DMS79 (cell line): Measurements from ENCODE around the gene CDH23.

Source experiments
- DNase-seq: peaks from one replicate; lab custom pipeline; 2025; lab: John Stamatoyannopoulos, UW

The CDH23 gene

GRCh38 chr10:71692598-71693306 is 296.0 kb downstream of the CDH23 start:
- DNase-seq = no peak

GRCh38 chr10:71693377-71693776 is 296.7 kb downstream of the CDH23 start:
- no peak for DNase-seq

DNA sequence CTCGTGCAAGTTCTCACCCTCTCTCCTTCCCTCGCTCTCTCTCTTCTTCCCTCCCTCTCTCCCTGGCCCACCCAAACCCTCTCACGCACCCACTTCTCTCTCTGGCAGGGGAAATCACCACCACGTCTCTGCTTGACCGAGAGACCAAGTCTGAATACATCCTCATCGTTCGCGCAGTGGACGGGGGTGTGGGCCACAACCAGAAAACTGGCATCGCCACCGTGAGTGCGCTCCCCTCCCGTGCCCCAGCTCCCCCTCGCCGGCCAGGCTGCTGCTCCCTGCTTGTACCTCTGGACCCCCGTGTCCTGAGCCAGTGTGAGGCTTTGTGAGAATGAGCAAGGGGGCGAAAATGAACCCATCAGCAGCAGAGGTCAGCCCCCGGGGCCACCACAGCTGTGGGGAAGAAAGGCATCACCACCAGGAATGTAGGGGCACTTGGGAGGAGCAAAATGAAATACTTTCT is 297.4 kb downstream of the CDH23 start:
- DNase-seq = no peak

- DNase-seq = no peak
Observed at GRCh38 chr10:71694567-71694968, 297.8 kb downstream of the CDH23 start.

DNA sequence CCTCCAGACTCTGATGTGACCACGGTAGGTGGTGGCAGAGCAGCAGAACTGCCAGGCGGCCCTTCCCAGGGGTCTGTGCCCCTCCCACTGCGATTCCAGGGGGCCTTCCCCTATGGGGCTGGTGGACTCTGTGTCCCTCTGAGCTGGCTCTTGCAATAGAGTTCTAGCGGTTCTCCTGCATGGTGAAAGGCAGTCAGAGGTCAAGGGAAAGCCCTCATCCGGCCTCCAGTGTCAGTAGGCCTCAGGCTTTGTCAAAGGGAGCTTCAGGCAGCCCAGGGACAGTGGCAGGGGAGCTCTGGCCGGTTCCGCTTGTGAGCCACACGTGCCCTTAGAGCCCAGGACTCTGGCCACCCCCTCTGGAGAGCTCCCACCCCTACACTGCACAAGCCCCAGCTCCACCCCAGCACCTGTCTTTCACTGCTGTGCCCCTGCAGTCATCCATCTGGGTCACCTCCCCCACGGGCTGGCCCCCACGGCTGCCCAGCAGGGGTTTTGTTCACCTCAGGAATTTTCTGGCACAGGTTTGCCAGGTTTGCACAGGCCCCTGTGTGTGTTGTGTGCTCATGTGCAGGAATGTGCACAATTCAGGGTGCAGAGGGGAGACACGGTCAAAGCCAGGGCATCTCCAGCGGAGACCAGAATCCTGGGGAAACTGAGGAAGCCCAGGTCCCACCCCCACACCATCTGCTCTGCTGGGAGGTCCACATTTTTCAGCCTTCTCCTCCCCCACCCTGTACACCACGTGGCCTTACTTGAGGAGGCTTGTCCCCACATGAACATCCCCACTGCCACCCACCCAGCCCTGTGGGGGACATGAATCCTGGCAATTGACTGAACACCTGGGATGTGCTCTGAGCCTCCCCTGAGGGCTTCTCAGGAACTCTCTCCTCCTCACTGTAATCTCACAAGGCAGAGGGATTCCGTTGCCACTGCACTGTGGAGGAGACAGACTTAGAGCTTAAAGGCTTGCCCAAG is 299.1 kb downstream of the CDH23 start:
- DNase-seq = no peak

DNA sequence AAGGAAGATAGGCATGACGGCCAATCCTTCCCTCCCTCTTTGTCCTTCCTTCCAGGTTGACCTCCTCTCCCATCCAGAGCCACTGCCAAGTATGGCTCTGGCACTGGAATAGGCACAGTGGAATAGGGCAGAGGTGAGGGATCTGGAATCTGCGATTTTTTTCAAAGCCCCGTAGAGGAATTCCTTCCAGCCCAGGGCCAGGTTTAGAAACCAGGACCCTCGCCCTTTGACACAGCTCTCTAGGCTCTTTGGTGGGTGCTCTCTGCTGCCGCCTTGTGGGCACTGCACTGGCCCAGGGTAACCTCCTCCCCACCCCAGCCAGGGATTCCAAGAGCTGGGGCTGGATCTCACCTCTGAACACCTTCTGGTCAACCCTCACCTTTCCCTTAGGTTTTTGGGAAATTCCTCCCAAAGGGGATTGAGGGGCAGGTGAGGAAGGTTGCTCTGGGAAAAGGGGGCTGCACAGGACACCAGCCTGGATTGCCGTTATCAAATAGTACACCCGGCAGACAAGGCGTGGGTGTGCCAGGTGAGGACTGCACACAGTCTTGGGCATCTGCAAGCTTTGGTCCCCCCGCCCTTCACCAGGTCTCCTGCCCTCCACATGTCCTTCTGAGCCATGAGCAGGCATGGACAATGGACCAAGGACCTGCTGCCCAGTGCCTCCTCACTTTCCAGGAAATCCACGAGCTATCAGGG is 300.1 kb downstream of the CDH23 start:
- no peak for DNase-seq

- DNase-seq = no peak
Observed at GRCh38 chr10:71697938-71698709, 301.4 kb downstream of the CDH23 start.

GRCh38 chr10:71698737-71699136 is 302.0 kb downstream of the CDH23 start:
- no peak for DNase-seq

DNA sequence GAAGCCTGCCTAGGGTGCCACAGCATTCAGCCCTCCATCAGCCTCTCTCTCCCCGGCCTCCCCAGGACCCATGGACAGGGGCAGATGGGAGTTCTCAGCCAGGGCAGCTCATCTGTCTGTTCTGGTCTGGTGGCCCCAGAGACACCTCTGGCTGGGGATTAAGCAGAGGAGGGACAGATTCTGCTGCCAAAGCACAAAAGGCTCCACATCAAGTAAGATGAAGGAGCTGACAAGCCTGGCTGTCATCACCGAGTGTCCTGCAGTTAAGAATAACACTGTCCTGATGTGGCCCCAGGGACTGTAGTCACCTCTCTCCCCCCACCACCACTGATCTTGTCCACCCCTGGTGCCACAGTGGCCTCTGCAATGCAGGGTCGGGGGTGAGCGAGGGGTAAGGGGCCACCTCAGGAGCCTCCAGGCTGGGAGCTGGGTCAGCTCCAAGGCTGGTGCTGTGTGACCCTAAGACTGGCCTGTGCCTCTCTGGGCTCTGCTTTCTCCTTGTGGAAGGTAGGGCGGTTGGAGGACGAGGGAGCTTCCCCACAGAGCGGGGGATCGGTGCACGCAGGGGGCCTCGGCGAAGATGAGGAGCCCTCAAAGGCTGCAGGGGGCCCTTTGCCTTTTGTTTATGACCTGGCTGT is 304.1 kb downstream of the CDH23 start:
- no peak for DNase-seq

- no peak for DNase-seq
Observed at GRCh38 chr10:71701496-71702132, 304.9 kb downstream of the CDH23 start.

GRCh38 chr10:71703577-71703976 is 306.9 kb downstream of the CDH23 start:
- DNase-seq = no peak

DNA sequence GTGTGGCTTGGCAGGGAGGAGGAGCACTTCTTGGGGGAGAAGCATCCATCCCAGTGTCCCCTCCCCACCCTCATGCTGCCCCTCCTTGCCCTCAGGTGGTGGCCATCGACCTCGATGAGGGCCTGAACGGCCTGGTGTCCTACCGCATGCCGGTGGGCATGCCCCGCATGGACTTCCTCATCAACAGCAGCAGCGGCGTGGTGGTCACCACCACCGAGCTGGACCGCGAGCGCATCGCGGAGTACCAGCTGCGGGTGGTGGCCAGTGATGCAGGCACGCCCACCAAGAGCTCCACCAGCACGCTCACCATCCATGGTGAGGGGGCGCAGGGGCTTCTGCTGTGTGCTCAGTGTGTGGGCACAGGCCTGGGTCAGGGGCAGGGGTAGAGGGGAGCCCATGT is 308.1 kb downstream of the CDH23 start:
- no peak for DNase-seq

DNA sequence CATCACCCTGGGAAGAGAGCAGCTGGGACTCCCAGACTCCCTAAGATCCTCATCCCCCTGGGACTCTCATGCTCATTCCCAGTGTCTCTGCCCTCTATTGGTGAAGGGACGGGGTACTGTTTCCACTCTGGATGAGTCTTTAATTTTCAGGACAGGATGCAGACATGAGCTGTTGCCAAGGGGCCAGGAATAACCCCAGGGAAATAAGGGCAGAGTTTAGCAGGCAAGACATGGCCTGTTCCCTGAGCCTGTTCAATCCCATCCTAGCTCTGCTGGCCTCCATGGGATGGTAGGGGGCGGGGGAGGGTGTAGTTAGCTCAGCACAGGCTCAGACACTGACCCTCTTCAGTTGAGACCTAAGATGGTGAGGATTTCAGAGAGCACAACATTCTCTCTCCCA is 308.9 kb downstream of the CDH23 start:
- DNase-seq = no peak

- DNase-seq = no peak
Observed at GRCh38 chr10:71706216-71707121, 309.7 kb downstream of the CDH23 start.

- DNase-seq = no peak
Observed at GRCh38 chr10:71707240-71707789, 310.6 kb downstream of the CDH23 start.

- no peak for DNase-seq
Observed at GRCh38 chr10:71708301-71708703, 311.6 kb downstream of the CDH23 start.

DNA sequence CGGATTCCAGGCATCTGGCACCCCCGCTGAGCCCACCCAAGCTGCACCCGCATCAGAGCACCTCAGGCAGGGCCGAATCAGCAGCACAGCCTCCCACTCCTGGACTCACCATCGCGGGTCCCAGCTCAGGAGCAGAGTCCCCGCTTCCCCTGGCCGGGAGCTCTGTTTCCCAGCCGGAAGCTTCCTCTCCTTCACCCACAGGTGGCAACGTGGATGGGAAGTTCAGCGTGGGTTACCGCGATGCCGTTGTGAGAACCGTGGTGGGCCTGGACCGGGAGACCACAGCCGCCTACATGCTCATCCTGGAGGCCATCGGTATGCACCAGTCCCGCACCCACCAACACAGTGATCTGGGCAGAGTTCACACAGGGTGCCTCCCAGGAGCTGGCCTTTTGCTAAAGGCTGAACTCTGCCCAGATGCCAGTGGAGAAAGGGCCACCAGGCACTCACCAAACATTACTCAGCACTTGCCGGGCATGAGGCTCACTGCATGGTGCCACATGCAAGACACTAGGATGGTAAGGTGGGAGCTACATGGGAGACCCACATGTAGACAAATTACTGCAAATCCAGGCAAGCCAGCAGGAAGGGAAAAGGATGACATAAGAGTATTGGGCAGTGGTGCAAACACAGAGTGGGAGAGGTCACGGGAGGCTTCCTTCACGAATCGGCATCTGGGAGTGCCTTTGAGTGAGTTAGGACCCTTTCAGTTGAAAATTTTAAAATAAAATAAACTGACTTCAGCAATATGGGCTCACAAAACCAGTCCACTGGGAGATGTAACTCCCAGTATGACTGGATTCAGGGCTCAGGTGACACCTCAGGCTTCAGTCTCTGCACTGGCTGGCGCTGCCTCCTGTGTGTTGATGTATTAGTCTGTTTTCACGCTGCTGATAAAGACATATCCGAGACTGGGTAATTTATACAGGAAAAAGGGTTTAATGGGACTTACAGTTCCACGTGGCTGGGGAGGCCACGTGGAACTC is 312.5 kb downstream of the CDH23 start:
- no peak for DNase-seq

DNA sequence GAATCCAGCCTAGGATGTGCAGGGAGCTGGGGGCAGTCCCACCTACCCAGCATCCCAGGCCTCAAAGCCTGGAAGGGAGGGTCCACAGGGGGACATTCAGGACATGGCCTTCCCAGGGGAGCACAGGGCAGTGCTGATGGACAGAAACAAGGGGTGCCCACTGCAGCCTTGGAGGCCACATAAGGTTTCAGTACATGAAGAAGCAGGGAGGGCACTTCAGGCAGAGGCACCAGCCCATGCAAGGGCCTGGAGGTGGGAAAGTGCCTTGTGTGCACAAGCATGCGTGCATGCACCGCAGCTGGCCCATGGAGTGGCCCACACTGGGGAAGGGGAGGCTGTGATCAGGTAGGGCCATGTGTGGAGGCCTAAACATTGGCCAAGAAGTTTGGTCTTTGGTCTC is 313.8 kb downstream of the CDH23 start:
- DNase-seq = no peak
